ENCODE measurements around the gene FAF2. TPM values are rescaled to one million over a fixed set of nuclear protein-coding genes. Genes with fewer than 3 reads are reported as not detected.
"Not testable (repeated sequence)": the region's sequence is repeated elsewhere in the genome, so short reads cannot be mapped to it uniquely, and the experiment has no call there.

The FAF2 gene
- total RNA-seq, 2 experiments from 2014 or later: 34.4 to 34.6 TPM

GRCh38 chr5:176469296-176469695 is 21.1 kb downstream of the FAF2 start:
- H3K27me3 Mint-ChIP-seq: no peaks in the 10 kb centered on the region
- intact Hi-C loops (cut with micrococcal nuclease): no loop called here
- ChIA-PET CTCF (interaction anchor here (0.8 kb wide), 1 partner anchor 21 kb away, joined by 4 read pairs; the partner anchor contains the start of gene FAF2), POLR2A (interaction anchor here (0.7 kb wide), 1 partner anchor 17 kb away, joined by 4 read pairs; no protein-coding TSS in a partner anchor)
- H3K4me3 Mint-ChIP-seq: no peak overlapping the region
- H3K9me3 Mint-ChIP-seq: peaks cover 3% of the 10 kb centered on the region
- H3K36me3 Mint-ChIP-seq: peaks cover 13% of the 10 kb centered on the region
- peaks cover 18% of the 10 kb centered on the region for H3K4me1 Mint-ChIP-seq (ENCODE audit: low read depth)
- no peak for DNase-seq
- H3K27ac Mint-ChIP-seq: no peak overlapping the region

DNA sequence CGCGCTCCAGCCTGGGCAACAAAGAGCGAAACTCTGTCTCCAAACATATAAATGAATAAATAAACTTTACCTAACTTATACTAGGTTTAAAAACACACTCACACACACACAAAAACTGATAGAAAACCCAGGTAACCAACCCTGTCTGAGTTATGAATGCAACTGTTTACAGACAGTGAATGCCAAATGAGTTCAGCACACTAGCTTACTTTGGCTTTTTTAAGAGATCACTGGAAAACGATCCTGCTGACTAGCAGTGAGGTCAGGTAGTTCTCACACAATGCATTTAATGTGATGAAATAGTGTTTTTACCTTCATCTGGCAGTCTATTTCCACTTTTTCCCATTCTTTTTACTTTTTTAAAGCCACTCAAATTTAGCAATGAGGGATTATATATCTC is 22.4 kb downstream of the FAF2 start:
- Mint-ChIP-seq H3K36me3 (peaks cover 16% of the 10 kb centered on the region), H3K27ac (no peak overlapping the region), H3K9me3 (peaks cover 3% of the 10 kb centered on the region), H3K4me3 (no peak overlapping the region), H3K4me1 (ENCODE audit: low read depth) (peaks cover 20% of the 10 kb centered on the region), H3K27me3 (no peaks in the 10 kb centered on the region)
- intact Hi-C loops (cut with micrococcal nuclease): no loop called here
- POLR2A ChIA-PET: no interaction called here
- no peak for DNase-seq
- CTCF ChIA-PET: interaction anchor here (1.1 kb wide), 1 partner anchor 23 kb away, joined by 3 read pairs; no protein-coding TSS in a partner anchor

DNA sequence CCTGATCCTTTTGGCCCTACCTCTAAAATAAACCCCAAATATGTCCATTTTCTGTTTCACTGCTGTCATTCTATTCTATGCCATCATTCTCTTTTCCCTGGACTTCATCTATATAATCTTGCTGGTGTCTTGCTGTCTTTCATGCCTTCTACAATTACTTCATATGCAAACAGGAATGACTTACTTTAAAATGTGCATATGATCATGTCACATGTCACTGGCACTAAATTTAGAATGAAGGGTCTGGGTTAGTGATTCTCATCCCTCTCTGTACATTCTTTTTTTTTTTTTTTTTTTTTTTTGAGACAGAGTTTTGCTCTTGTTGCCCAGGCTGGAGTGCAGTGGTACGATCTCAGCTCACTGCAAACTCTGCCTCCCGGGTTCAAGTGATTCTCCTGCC is 22.9 kb downstream of the FAF2 start:
- DNase-seq: no peak
- no peak overlapping the region for H3K4me3 Mint-ChIP-seq
- peaks cover 3% of the 10 kb centered on the region for H3K9me3 Mint-ChIP-seq
- peaks cover 17% of the 10 kb centered on the region for H3K36me3 Mint-ChIP-seq
- no peaks in the 10 kb centered on the region for H3K27me3 Mint-ChIP-seq
- H3K27ac Mint-ChIP-seq: no peak overlapping the region
- ChIA-PET CTCF (interaction anchor here (1.1 kb wide), 1 partner anchor 23 kb away, joined by 3 read pairs; no protein-coding TSS in a partner anchor), POLR2A (no interaction called here)
- peaks cover 20% of the 10 kb centered on the region for H3K4me1 Mint-ChIP-seq (ENCODE audit: low read depth)
- intact Hi-C loops (cut with micrococcal nuclease): no loop called here

GRCh38 chr5:176473335-176474006 is 25.3 kb downstream of the FAF2 start:
- ChIA-PET POLR2A (no interaction called here), CTCF (no interaction called here)
- Mint-ChIP-seq H3K4me1 (ENCODE audit: low read depth) (peaks cover 16% of the 10 kb centered on the region), H3K27me3 (no peaks in the 10 kb centered on the region), H3K9me3 (peaks cover 3% of the 10 kb centered on the region), H3K4me3 (no peak overlapping the region), H3K27ac (no peak overlapping the region), H3K36me3 (peaks cover 20% of the 10 kb centered on the region)
- DNase-seq: no peak
- intact Hi-C loops (cut with micrococcal nuclease): no loop called here

- no peaks in the 10 kb centered on the region for H3K27me3 Mint-ChIP-seq
- H3K9me3 Mint-ChIP-seq: peaks cover 3% of the 10 kb centered on the region
- H3K27ac Mint-ChIP-seq: no peak overlapping the region
- ChIA-PET POLR2A (no interaction called here), CTCF (no interaction called here)
- intact Hi-C loops (cut with micrococcal nuclease): no loop called here
- peaks cover 22% of the 10 kb centered on the region for H3K36me3 Mint-ChIP-seq
- no peak for DNase-seq
- H3K4me3 Mint-ChIP-seq: no peak overlapping the region
- peaks cover 16% of the 10 kb centered on the region for H3K4me1 Mint-ChIP-seq (ENCODE audit: low read depth)
Observed at GRCh38 chr5:176474476-176474875, 26.3 kb downstream of the FAF2 start.

- Mint-ChIP-seq H3K36me3 (peaks cover 20% of the 10 kb centered on the region), H3K27me3 (no peaks in the 10 kb centered on the region), H3K4me1 (ENCODE audit: low read depth) (peaks cover 39% of the 10 kb centered on the region), H3K4me3 (no peak overlapping the region), H3K9me3 (no peaks in the 10 kb centered on the region), H3K27ac (peak overlapping the region; percentile 60)
- ChIA-PET POLR2A (no interaction called here), CTCF (interaction anchor here (0.9 to 1.4 kb wide), 2 partner anchors 35 to 50 kb away, joined by 3 to 4 read pairs; no protein-coding TSS in a partner anchor)
- DNase-seq: peak; percentile 31
- intact Hi-C loops (cut with micrococcal nuclease): no loop called here
Observed at GRCh38 chr5:176481711-176482110, 33.5 kb downstream of the FAF2 start.

- H3K4me1 Mint-ChIP-seq (ENCODE audit: low read depth): peaks cover 50% of the 10 kb centered on the region
- H3K36me3 Mint-ChIP-seq: peaks cover 33% of the 10 kb centered on the region
- DNase-seq: no peak
- H3K27me3 Mint-ChIP-seq: no peaks in the 10 kb centered on the region
- intact Hi-C loops (cut with micrococcal nuclease): loop anchor here (5.0 kb wide), 1 partner anchor 47 kb away; no protein-coding TSS in a partner anchor
- no peak overlapping the region for H3K4me3 Mint-ChIP-seq
- ChIA-PET POLR2A (no interaction called here), CTCF (no interaction called here)
- no peak overlapping the region for H3K27ac Mint-ChIP-seq
- H3K9me3 Mint-ChIP-seq: no peaks in the 10 kb centered on the region
Observed at GRCh38 chr5:176485176-176485575, 37.0 kb downstream of the FAF2 start.

DNA sequence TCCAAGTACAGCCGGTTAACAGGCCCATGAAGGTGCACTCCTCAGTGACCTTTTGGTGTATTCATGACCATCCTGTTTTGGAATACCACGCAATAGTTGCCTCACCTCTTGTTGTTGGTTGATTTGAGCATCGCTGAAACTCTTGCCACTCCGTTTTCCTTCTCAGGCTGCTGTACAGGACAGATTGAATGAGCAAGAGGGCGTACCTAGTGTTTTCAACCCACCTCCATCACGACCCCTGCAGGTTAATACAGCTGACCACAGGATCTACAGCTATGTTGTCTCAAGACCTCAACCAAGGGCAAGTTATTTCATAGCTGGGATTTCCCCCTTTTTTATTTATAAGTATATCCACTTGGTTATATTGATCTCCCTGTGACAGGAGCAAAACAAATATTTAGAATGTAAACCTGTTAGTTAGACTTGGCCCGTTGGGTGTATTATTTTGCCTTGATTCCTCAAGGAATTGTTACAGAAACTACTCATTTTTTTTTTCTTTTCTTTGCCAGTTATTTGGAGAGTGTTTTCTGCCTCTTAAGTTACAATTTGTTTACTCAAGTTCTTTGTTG is 38.1 kb downstream of the FAF2 start:
- Mint-ChIP-seq H3K9me3 (no peaks in the 10 kb centered on the region), H3K4me3 (no peak overlapping the region), H3K27me3 (no peaks in the 10 kb centered on the region), H3K4me1 (ENCODE audit: low read depth) (peaks cover 49% of the 10 kb centered on the region), H3K27ac (peak overlapping the region; percentile 30), H3K36me3 (peaks cover 34% of the 10 kb centered on the region)
- intact Hi-C loops (cut with micrococcal nuclease): loop anchor here (5.0 kb wide), 1 partner anchor 46 kb away; no protein-coding TSS in a partner anchor
- POLR2A ChIA-PET: interaction anchor here (0.6 kb wide), 1 partner anchor 17 kb away, joined by 4 read pairs; no protein-coding TSS in a partner anchor
- CTCF ChIA-PET: interaction anchor here (2.9 kb wide), 1 partner anchor 38 kb away, joined by 9 read pairs; the partner anchor contains the start of gene FAF2
- DNase-seq: no peak

GRCh38 chr5:176487160-176487559 is 39.0 kb downstream of the FAF2 start:
- H3K27me3 Mint-ChIP-seq, H3K9me3 Mint-ChIP-seq, DNase-seq, H3K4me3 Mint-ChIP-seq, H3K27ac Mint-ChIP-seq, POLR2A ChIA-PET: not testable (repeated sequence)
- CTCF ChIA-PET: interaction anchor here (2.9 kb wide), 1 partner anchor 39 kb away, joined by 9 read pairs; the partner anchor contains the start of gene FAF2
- peaks cover 40% of the 10 kb centered on the region for H3K4me1 Mint-ChIP-seq (ENCODE audit: low read depth)
- intact Hi-C loops (cut with micrococcal nuclease): loop anchor here (5.0 kb wide), 1 partner anchor 45 kb away; no protein-coding TSS in a partner anchor
- H3K36me3 Mint-ChIP-seq: peaks cover 32% of the 10 kb centered on the region

GRCh38 chr5:176489077-176489476 is 40.9 kb downstream of the FAF2 start:
- Mint-ChIP-seq H3K4me1 (ENCODE audit: low read depth) (peaks cover 28% of the 10 kb centered on the region), H3K9me3 (no peaks in the 10 kb centered on the region), H3K27me3 (no peaks in the 10 kb centered on the region), H3K27ac (no peak overlapping the region), H3K4me3 (no peak overlapping the region), H3K36me3 (peaks cover 38% of the 10 kb centered on the region)
- ChIA-PET CTCF (no interaction called here), POLR2A (no interaction called here)
- no peak for DNase-seq
- intact Hi-C loops (cut with micrococcal nuclease): loop anchor here (5.0 kb wide), 1 partner anchor 43 kb away; no protein-coding TSS in a partner anchor

- peaks cover 44% of the 10 kb centered on the region for H3K36me3 Mint-ChIP-seq
- H3K9me3 Mint-ChIP-seq: no peaks in the 10 kb centered on the region
- POLR2A ChIA-PET: no interaction called here
Observed at GRCh38 chr5:176490301-176490700, 42.1 kb downstream of the FAF2 start.

DNA sequence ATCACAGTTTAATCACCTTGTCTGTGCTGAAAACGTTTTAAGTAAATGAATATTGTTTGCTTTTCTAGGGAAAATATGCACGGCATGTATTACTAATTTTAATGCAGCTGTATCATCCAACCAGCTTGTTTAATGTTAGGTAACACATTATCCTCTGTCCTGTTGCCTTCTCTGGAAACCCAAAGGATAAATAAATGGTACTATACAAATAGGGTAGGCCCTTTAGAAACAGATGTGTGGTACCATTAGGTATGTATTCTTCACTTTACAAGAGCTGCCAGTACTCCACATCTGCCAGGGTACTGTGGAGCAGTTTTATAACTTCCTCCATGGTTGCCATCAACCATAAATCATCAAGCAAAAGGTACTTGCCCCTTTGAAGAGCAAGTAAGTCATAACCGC is 42.9 kb downstream of the FAF2 start:
- CTCF ChIA-PET: no interaction called here
- intact Hi-C loops (cut with micrococcal nuclease): no loop called here
- H3K36me3 Mint-ChIP-seq: peaks cover 47% of the 10 kb centered on the region
- peaks cover 20% of the 10 kb centered on the region for H3K4me1 Mint-ChIP-seq (ENCODE audit: low read depth)
- H3K27me3 Mint-ChIP-seq: no peaks in the 10 kb centered on the region
- no peak overlapping the region for H3K27ac Mint-ChIP-seq
- H3K4me3 Mint-ChIP-seq: no peak overlapping the region
- no peak for DNase-seq
- H3K9me3 Mint-ChIP-seq: no peaks in the 10 kb centered on the region
- POLR2A ChIA-PET: no interaction called here

More at GRCh38 chr5:176490301-176490700, 42.1 kb downstream of the FAF2 start:
- H3K4me3 Mint-ChIP-seq: no peak overlapping the region
- no peak overlapping the region for H3K27ac Mint-ChIP-seq
- no peak for DNase-seq
- H3K27me3 Mint-ChIP-seq: no peaks in the 10 kb centered on the region
- intact Hi-C loops (cut with micrococcal nuclease): no loop called here
- H3K4me1 Mint-ChIP-seq (ENCODE audit: low read depth): peaks cover 21% of the 10 kb centered on the region
- CTCF ChIA-PET: interaction anchor here (1.4 kb wide), 1 partner anchor 43 kb away, joined by 3 read pairs; no protein-coding TSS in a partner anchor
